ENCODE measurements around the gene UMAD1. TPM values are rescaled to one million over a fixed set of nuclear protein-coding genes. Genes with fewer than 3 reads are reported as not detected.

UMAD1 gene
- total and polyA plus RNA-seq, 4 donors = 7.7 to 19.2 (median 12.2) TPM

GRCh38 chr7:7920481-7920880, 279.9 kb downstream of the UMAD1 start:
- Histone ChIP-seq H3K27me3 (ENCODE audit: control insufficient read depth in 3 of 3, insufficient read depth in 3 of 3, low read length in 2 of 3) (no peaks in the 10 kb centered on the region), H3K4me1 (ENCODE audit: control insufficient read depth in 5 of 5, insufficient read depth in 5 of 5, low read length in 5 of 5) (no peaks in the 10 kb centered on the region), H3K36me3 (ENCODE audit: control insufficient read depth in 4 of 4, insufficient read depth in 4 of 4, low read length in 4 of 4) (no peaks in the 10 kb centered on the region), H3K9me3 (ENCODE audit: control insufficient read depth in 4 of 4, insufficient read depth in 3 of 4, low read length in 3 of 4) (no peaks in the 10 kb centered on the region), H3K9ac (ENCODE audit: insufficient read depth in 1 of 2, low read length in 2 of 2) (no peak overlapping the region), H3K4me3 (no peak overlapping the region), H3K27ac (ENCODE audit: low read depth in 1 of 2, low read length in 1 of 2) (no peak overlapping the region)
- WGBS, 2 donors = 69 to 88% methylated on average over 3 of the region's 3 CpGs
- TF ChIP-seq CTCF (IDR thresholded peaks at IDR 0.05; ENCODE audit: control extremely low read depth, extremely low read depth) = no peak
- ATAC-seq (ENCODE audit: insufficient read depth, low FRiP score) = no peak
- no peak for DNase-seq

GRCh38 chr7:7921830-7922229, 281.3 kb downstream of the UMAD1 start:
- H3K27ac ChIP-seq (ENCODE audit: low read depth in 1 of 2, low read length in 1 of 2) = no peak overlapping the region

GRCh38 chr7:7922684-7923385, 282.3 kb downstream of the UMAD1 start:
- no peak overlapping the region for H3K9ac ChIP-seq (ENCODE audit: insufficient read depth in 1 of 2, low read length in 2 of 2)
- ATAC-seq (ENCODE audit: insufficient read depth, low FRiP score) (no peak), DNase-seq (no peak)
- no peak overlapping the region for H3K27ac ChIP-seq (ENCODE audit: low read depth in 1 of 2, low read length in 1 of 2)
- TF ChIP-seq CTCF (IDR thresholded peaks at IDR 0.05; ENCODE audit: control extremely low read depth, extremely low read depth) = no peak
- H3K27me3 ChIP-seq (ENCODE audit: control insufficient read depth in 3 of 3, insufficient read depth in 3 of 3, low read length in 2 of 3) = no peaks in the 10 kb centered on the region
- H3K4me3 ChIP-seq = no peak overlapping the region
- H3K4me1 ChIP-seq (ENCODE audit: control insufficient read depth in 5 of 5, insufficient read depth in 5 of 5, low read length in 5 of 5) = no peaks in the 10 kb centered on the region
- H3K9me3 ChIP-seq (ENCODE audit: control insufficient read depth in 4 of 4, insufficient read depth in 3 of 4, low read length in 3 of 4) = no peaks in the 10 kb centered on the region
- no peaks in the 10 kb centered on the region for H3K36me3 ChIP-seq (ENCODE audit: control insufficient read depth in 4 of 4, insufficient read depth in 4 of 4, low read length in 4 of 4)
- WGBS, 2 donors = 50 to 63% methylated on average over 7 of the region's 7 CpGs

More at GRCh38 chr7:7921830-7922229, 281.3 kb downstream of the UMAD1 start:
- no peak for ATAC-seq (ENCODE audit: insufficient read depth, low FRiP score)
- no peak for DNase-seq
- Histone ChIP-seq H3K36me3 (ENCODE audit: control insufficient read depth in 4 of 4, insufficient read depth in 4 of 4, low read length in 4 of 4) (no peaks in the 10 kb centered on the region), H3K27me3 (ENCODE audit: control insufficient read depth in 3 of 3, insufficient read depth in 3 of 3, low read length in 2 of 3) (no peaks in the 10 kb centered on the region), H3K4me3 (no peak overlapping the region), H3K9me3 (ENCODE audit: control insufficient read depth in 4 of 4, insufficient read depth in 3 of 4, low read length in 3 of 4) (no peaks in the 10 kb centered on the region), H3K9ac (ENCODE audit: insufficient read depth in 1 of 2, low read length in 2 of 2) (no peak overlapping the region), H3K4me1 (ENCODE audit: control insufficient read depth in 5 of 5, insufficient read depth in 5 of 5, low read length in 5 of 5) (no peaks in the 10 kb centered on the region)
- TF ChIP-seq CTCF (IDR thresholded peaks at IDR 0.05; ENCODE audit: control extremely low read depth, extremely low read depth) = no peak

GRCh38 chr7:7923818-7924217, 283.3 kb downstream of the UMAD1 start:
- H3K4me1 ChIP-seq (ENCODE audit: control insufficient read depth in 5 of 5, insufficient read depth in 5 of 5, low read length in 5 of 5) = no peaks in the 10 kb centered on the region
- WGBS, 2 donors = 34 to 59% methylated on average over 1 of the region's 1 CpG
- H3K4me3 ChIP-seq = no peak overlapping the region
- H3K9me3 ChIP-seq (ENCODE audit: control insufficient read depth in 4 of 4, insufficient read depth in 3 of 4, low read length in 3 of 4) = no peaks in the 10 kb centered on the region
- H3K9ac ChIP-seq (ENCODE audit: insufficient read depth in 1 of 2, low read length in 2 of 2) = no peak overlapping the region
- DNase-seq (no peak), ATAC-seq (ENCODE audit: insufficient read depth, low FRiP score) (no peak)
- H3K27ac ChIP-seq (ENCODE audit: low read depth in 1 of 2, low read length in 1 of 2) = no peak overlapping the region
- no peak for TF ChIP-seq CTCF (IDR thresholded peaks at IDR 0.05; ENCODE audit: control extremely low read depth, extremely low read depth)
- H3K27me3 ChIP-seq (ENCODE audit: control insufficient read depth in 3 of 3, insufficient read depth in 3 of 3, low read length in 2 of 3) = no peaks in the 10 kb centered on the region
- H3K36me3 ChIP-seq (ENCODE audit: control insufficient read depth in 4 of 4, insufficient read depth in 4 of 4, low read length in 4 of 4) = no peaks in the 10 kb centered on the region
